Stimulated activated CD4-positive, alpha-beta T cell treated with anti-CD3 and anti-CD28 coated beads, Interleukin-1b, Interleukin-23, amount 100 ng/mL, for 1 hour (primary cell): ENCODE measurements around the gene MUC2.

Experiments
- DNase-seq, 2 donors: peaks; one replicate each; pipeline ENCODE4 v3.0.0-alpha.2; 2020; ENCODE audit warnings: low read depth in 2 of 2

The MUC2 gene

GRCh38 chr11:1036931-1037330 lies 37.7 kb upstream of the MUC2 start:
- no peak for DNase-seq

GRCh38 chr11:1037506-1038055 lies 37.1 kb upstream of the MUC2 start:
- no peak for DNase-seq

- DNase-seq: no peak
Observed at GRCh38 chr11:1038361-1038760, 36.3 kb upstream of the MUC2 start.

GRCh38 chr11:1038921-1039320 lies 35.8 kb upstream of the MUC2 start:
- DNase-seq: no peak

- DNase-seq: no peak
Observed at GRCh38 chr11:1039481-1040427, 34.9 kb upstream of the MUC2 start.

GRCh38 chr11:1040428-1041148 lies 34.1 kb upstream of the MUC2 start:
- DNase-seq: no peak

GRCh38 chr11:1041149-1041467 lies 33.6 kb upstream of the MUC2 start:
- no peak for DNase-seq

GRCh38 chr11:1041471-1041870 lies 33.2 kb upstream of the MUC2 start:
- no peak for DNase-seq

GRCh38 chr11:1041936-1042608 lies 32.6 kb upstream of the MUC2 start:
- no peak for DNase-seq

- no peak for DNase-seq
Observed at GRCh38 chr11:1042626-1043562, 31.8 kb upstream of the MUC2 start.

GRCh38 chr11:1043563-1044096 lies 31.0 kb upstream of the MUC2 start:
- DNase-seq: no peak

- DNase-seq: no peak
Observed at GRCh38 chr11:1044160-1044559, 30.5 kb upstream of the MUC2 start.

- no peak for DNase-seq
Observed at GRCh38 chr11:1047595-1048156, 27.0 kb upstream of the MUC2 start.

- DNase-seq: no peak
Observed at GRCh38 chr11:1048375-1049070, 26.2 kb upstream of the MUC2 start.

- no peak for DNase-seq
Observed at GRCh38 chr11:1049071-1049405, 25.6 kb upstream of the MUC2 start.

GRCh38 chr11:1049431-1049891 lies 25.2 kb upstream of the MUC2 start:
- DNase-seq: no peak

GRCh38 chr11:1049911-1050580 lies 24.6 kb upstream of the MUC2 start:
- DNase-seq: no peak

GRCh38 chr11:1050581-1051355 lies 23.9 kb upstream of the MUC2 start:
- peak; percentile 34 to 46 for DNase-seq
